Choroid plexus epithelial cell (primary cell): Measurements from ENCODE around the gene USP14.

ENCODE experiments used
- DNase-seq: peaks from one replicate; pipeline ENCODE4 v3.0.0-alpha.2; 2010; ENCODE audit warnings: low read depth
- H3K4me3 ChIP-seq: 2 replicates; pipeline ENCODE4 v1.5.1; 2011; ENCODE audit warnings: low read depth, mild to moderate bottlenecking, control low read depth, low read length, moderate library complexity
- CTCF ChIP-seq: conservative IDR thresholded peaks from 2 replicates; pipeline ENCODE4 v1.5.1; 2011; ENCODE audit warnings: low read depth, mild to moderate bottlenecking, control low read depth, inconsistent platforms, low read length, moderate library complexity

The USP14 gene

GRCh38 chr18:215448-216010 is 57.2 kb downstream of the USP14 start:
- no peak for TF ChIP-seq CTCF
- no peak for DNase-seq
- H3K4me3 ChIP-seq: no peak overlapping the region

- no peak overlapping the region for H3K4me3 ChIP-seq
- DNase-seq: no peak
- no peak for TF ChIP-seq CTCF
Measured at GRCh38 chr18:217532-218336, 59.4 kb downstream of the USP14 start.

GRCh38 chr18:220708-221107 is 62.4 kb downstream of the USP14 start:
- no peak for TF ChIP-seq CTCF
- DNase-seq: no peak
- H3K4me3 ChIP-seq: no peak overlapping the region

- H3K4me3 ChIP-seq: no peak overlapping the region
- no peak for TF ChIP-seq CTCF
- no peak for DNase-seq
Measured at GRCh38 chr18:225745-226144, 67.4 kb downstream of the USP14 start.

DNA sequence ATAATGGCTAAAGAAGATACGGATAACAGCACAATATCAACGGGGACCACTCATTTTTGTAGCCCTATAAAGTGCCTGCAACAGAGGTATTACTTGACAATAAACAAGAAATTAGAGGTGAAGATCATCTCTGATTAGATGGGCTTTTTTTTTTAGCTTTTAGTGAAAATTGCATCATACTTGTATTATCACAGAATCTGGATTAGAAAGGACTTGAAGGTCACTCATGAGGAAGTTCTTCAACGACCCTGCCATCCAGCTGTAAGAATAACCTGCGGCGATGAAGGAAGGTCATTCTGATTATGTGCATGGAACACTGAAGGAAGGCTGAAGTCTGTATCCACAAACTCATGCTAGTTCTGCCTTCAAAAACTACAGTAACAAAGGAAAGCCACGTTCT is 69.0 kb downstream of the USP14 start:
- H3K4me3 ChIP-seq: no peak overlapping the region
- no peak for DNase-seq
- TF ChIP-seq CTCF: no peak

DNA sequence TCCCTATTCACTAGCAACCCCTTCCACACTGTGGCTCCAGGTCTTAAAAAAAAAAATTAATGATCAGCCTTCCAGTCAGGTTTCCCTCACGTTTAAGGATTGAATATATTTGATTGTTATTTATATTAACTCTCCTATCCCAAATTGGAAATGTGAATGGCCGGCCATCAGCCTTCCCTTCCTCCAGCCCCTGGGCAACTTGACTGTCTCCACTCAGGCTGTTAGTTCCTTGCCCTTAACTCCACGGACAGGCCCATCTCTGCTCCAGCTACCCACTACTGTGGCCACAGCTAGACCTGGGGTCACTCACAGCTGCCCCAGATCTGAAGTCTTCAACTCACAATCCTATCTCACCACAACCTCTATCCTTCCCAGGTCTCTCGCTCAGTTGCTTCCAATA is 69.5 kb downstream of the USP14 start:
- no peak overlapping the region for H3K4me3 ChIP-seq
- no peak for DNase-seq
- TF ChIP-seq CTCF: no peak

DNA sequence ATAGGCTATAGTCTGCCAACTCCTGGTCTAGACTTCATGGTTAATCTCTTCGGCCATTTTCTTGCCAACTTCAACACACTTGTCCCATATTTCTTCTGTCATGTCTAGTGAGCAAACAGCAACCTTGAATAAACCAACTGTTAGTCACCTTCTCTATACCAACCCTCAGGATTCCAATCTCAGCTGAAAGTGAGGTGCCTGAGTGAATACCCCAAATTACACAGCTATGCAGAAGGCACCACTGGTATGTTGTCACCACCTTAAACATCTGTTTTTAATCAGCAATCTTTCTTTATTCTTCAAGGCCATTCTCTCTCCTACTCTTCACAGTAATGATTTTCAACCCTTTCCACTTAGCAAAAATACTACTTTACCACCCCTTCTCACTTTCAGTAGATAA is 70.2 kb downstream of the USP14 start:
- H3K4me3 ChIP-seq: no peak overlapping the region
- DNase-seq: no peak
- no peak for TF ChIP-seq CTCF
